ENCODE measurements around the gene DGUOK.

GRCh38 chr2:73892631-73893329 lies 33.9 kb upstream of the DGUOK start, which contains the start of gene ACTG2:
- TF ChIP-seq, protein P1, sequence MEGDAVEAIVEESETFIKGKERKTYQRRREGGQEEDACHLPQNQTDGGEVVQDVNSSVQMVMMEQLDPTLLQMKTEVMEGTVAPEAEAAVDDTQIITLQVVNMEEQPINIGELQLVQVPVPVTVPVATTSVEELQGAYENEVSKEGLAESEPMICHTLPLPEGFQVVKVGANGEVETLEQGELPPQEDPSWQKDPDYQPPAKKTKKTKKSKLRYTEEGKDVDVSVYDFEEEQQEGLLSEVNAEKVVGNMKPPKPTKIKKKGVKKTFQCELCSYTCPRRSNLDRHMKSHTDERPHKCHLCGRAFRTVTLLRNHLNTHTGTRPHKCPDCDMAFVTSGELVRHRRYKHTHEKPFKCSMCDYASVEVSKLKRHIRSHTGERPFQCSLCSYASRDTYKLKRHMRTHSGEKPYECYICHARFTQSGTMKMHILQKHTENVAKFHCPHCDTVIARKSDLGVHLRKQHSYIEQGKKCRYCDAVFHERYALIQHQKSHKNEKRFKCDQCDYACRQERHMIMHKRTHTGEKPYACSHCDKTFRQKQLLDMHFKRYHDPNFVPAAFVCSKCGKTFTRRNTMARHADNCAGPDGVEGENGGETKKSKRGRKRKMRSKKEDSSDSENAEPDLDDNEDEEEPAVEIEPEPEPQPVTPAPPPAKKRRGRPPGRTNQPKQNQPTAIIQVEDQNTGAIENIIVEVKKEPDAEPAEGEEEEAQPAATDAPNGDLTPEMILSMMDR (conservative IDR thresholded peaks at IDR 0.05) = no peak
- no peak for TF ChIP-seq ZFX (IDR thresholded peaks at IDR 0.05)
